Aorta (tissue), 5 donors: ENCODE measurements around the gene ABCC2. TPM values are rescaled to one million over a fixed set of nuclear protein-coding genes. Genes with fewer than 3 reads are reported as not detected.

Experiments
- ATAC-seq: fragments of 200-7000 bp; cut with Tn5 transposase; one replicate; pipeline ENCODE4 v1.9.1; 2022; ENCODE audit warnings: moderate library complexity; ENCODE audit not compliant: low FRiP score
- DNase-seq, 2 donors: peaks; one replicate each; pipeline ENCODE4 v3.0.0-alpha.2; 2020
- H3K27ac ChIP-seq, 2 donors: one replicate each; pipeline ENCODE4 v1.5.1; 2013; ENCODE audit warnings: low read length in 2 of 2, mild to moderate bottlenecking in 2 of 2, moderate library complexity in 2 of 2, control low read depth in 1 of 2, inconsistent platforms in 1 of 2, low read depth in 1 of 2
- H3K27me3 ChIP-seq, 2 donors: one replicate each; pipeline ENCODE4 v1.6.1; 2013; ENCODE audit warnings: control low read depth in 1 of 2, low read length in 1 of 2, mild to moderate bottlenecking in 1 of 2, moderate library complexity in 1 of 2; ENCODE audit not compliant: insufficient read depth in 2 of 2, control insufficient read depth in 1 of 2
- H3K36me3 ChIP-seq, 2 donors: one replicate each; pipeline ENCODE4 v1.6.1; 2013; ENCODE audit warnings: control low read depth in 1 of 2, low read length in 1 of 2, mild to moderate bottlenecking in 1 of 2; ENCODE audit not compliant: insufficient read depth in 2 of 2, control insufficient read depth in 1 of 2
- H3K4me1 ChIP-seq, 2 donors: one replicate each; pipeline ENCODE4 v1.6.1; 2013; ENCODE audit warnings: low read length in 2 of 2, control low read depth in 1 of 2, mild to moderate bottlenecking in 1 of 2, moderate library complexity in 1 of 2; ENCODE audit not compliant: insufficient read depth in 2 of 2, control insufficient read depth in 1 of 2
- H3K4me3 ChIP-seq, 2 donors: one replicate each; pipeline ENCODE4 v1.5.1; 2013; ENCODE audit warnings: low read length in 2 of 2, control low read depth in 1 of 2, mild to moderate bottlenecking in 1 of 2
- H3K9me3 ChIP-seq: one replicate; pipeline ENCODE4 v1.6.1; 2013; ENCODE audit warnings: mild to moderate bottlenecking, low read length; ENCODE audit not compliant: control insufficient read depth
- WGBS, 2 donors: extraction: QIAGEN DNeasy Blood & Tissue Kit; methylation state at CpG; one replicate each; pipeline ENCODE4 v1.1.7; 2013; 5-methylcytosine and 5-hydroxymethylcytosine counted together
- intact Hi-C, 2 donors: fragments of 100-400 bp; cut with DNase I; formaldehyde crosslinking; loops; one replicate each; pipeline versions ENCODE4 v1.14.2 to v1.15.0; 2022
- polyA plus RNA-seq, 2 donors: library from polyadenylated mRNA; stranded (reverse); fragments of 200-250 nt; gene quantifications; one replicate each; pipeline ENCODE4 v1.2.3, GENCODE V29; 2013
- total RNA-seq, 2 donors: library from RNA; stranded (reverse); fragmentation: NEBNext Ultra II Directional; extraction: Animal tissue kit (Norgen Biotek cat#: 25700); gene quantifications; one replicate each; pipeline ENCODE4 v1.2.1, GENCODE V29; 2021
- donor health status: healthy with polysubstance abuse.
- donor health status: Bipolar disorder and iron deficiency.
- donor health status: DM: no; HTN: no; CAD: no.
- donor health status: DM: no; HTN: no; CAD: no.
- donor health status: DM: yes; HTN: yes; CAD: no.

Gene ABCC2
- total and polyA plus RNA-seq, 4 donors = 0.33 to 4.5 (median 2.6) TPM

GRCh38 chr10:99766302-99766681 is 16.1 kb upstream of the ABCC2 start:
- 72 to 73% methylated on average over 8 of the region's 8 CpGs for WGBS, 2 donors
- DNase-seq = no peak
- no peak overlapping the region for H3K27ac ChIP-seq
- H3K36me3 ChIP-seq = no peaks in the 10 kb centered on the region
- no peak overlapping the region for H3K4me3 ChIP-seq
- no peaks in the 10 kb centered on the region for H3K27me3 ChIP-seq
- ATAC-seq = no peak
- intact Hi-C loops = no loop called here
- H3K4me1 ChIP-seq = no peaks in the 10 kb centered on the region
- no peaks in the 10 kb centered on the region for H3K9me3 ChIP-seq

GRCh38 chr10:99767901-99768300 is 14.5 kb upstream of the ABCC2 start:
- no peaks in the 10 kb centered on the region for H3K9me3 ChIP-seq

GRCh38 chr10:99768556-99768955 is 13.9 kb upstream of the ABCC2 start:
- DNase-seq (no peak), ATAC-seq (no peak)
- H3K4me3 ChIP-seq = no peak overlapping the region
- no peak overlapping the region for H3K27ac ChIP-seq
- H3K9me3 ChIP-seq = no peaks in the 10 kb centered on the region
- intact Hi-C loops = no loop called here
- no peaks in the 10 kb centered on the region for H3K36me3 ChIP-seq
- H3K27me3 ChIP-seq = no peaks in the 10 kb centered on the region
- H3K4me1 ChIP-seq = no peaks in the 10 kb centered on the region
- 66 to 70% methylated on average over 2 of the region's 2 CpGs for WGBS, 2 donors

More at GRCh38 chr10:99767901-99768300, 14.5 kb upstream of the ABCC2 start:
- DNase-seq (no peak), ATAC-seq (no peak)
- intact Hi-C loops = no loop called here
- Histone ChIP-seq H3K27ac (no peak overlapping the region), H3K27me3 (no peaks in the 10 kb centered on the region), H3K4me3 (no peak overlapping the region), H3K36me3 (no peaks in the 10 kb centered on the region), H3K4me1 (no peaks in the 10 kb centered on the region)
- 67 to 68% methylated on average over 5 of the region's 5 CpGs for WGBS, 2 donors

- no peak overlapping the region for H3K27ac ChIP-seq
- 84 to 87% methylated on average over 5 of the region's 5 CpGs for WGBS, 2 donors
- no peak for ATAC-seq
- H3K27me3 ChIP-seq = no peaks in the 10 kb centered on the region
- H3K36me3 ChIP-seq = no peaks in the 10 kb centered on the region
- H3K9me3 ChIP-seq = no peaks in the 10 kb centered on the region
- intact Hi-C loops = no loop called here
- DNase-seq = no peak
- H3K4me3 ChIP-seq = no peak overlapping the region
- no peaks in the 10 kb centered on the region for H3K4me1 ChIP-seq
Observed at GRCh38 chr10:99769706-99770105, 12.7 kb upstream of the ABCC2 start.

- Histone ChIP-seq H3K27ac (no peak overlapping the region), H3K36me3 (no peaks in the 10 kb centered on the region), H3K4me1 (no peaks in the 10 kb centered on the region), H3K9me3 (no peaks in the 10 kb centered on the region), H3K27me3 (no peaks in the 10 kb centered on the region), H3K4me3 (no peak overlapping the region)
- 81 to 83% methylated on average over 4 of the region's 4 CpGs for WGBS, 2 donors
- intact Hi-C loops = no loop called here
- DNase-seq (no peak), ATAC-seq (no peak)
Observed at GRCh38 chr10:99770408-99771045, 11.9 kb upstream of the ABCC2 start.

GRCh38 chr10:99775850-99776249 is 6.6 kb upstream of the ABCC2 start:
- no peaks in the 10 kb centered on the region for H3K9me3 ChIP-seq
- no peaks in the 10 kb centered on the region for H3K36me3 ChIP-seq
- no peaks in the 10 kb centered on the region for H3K27me3 ChIP-seq
- ATAC-seq (peak; percentile 79), DNase-seq (no peak)
- H3K4me1 ChIP-seq = no peaks in the 10 kb centered on the region
- intact Hi-C loops = no loop called here
- no peak overlapping the region for H3K27ac ChIP-seq
- H3K4me3 ChIP-seq = no peak overlapping the region

- no peaks in the 10 kb centered on the region for H3K36me3 ChIP-seq
- ATAC-seq = no peak
- no peaks in the 10 kb centered on the region for H3K9me3 ChIP-seq
- H3K4me1 ChIP-seq = no peaks in the 10 kb centered on the region
- H3K27me3 ChIP-seq = no peaks in the 10 kb centered on the region
- intact Hi-C loops = no loop called here
- WGBS, 2 donors = 72 to 81% methylated on average over 1 of the region's 1 CpG
- DNase-seq = no peak
- no peak overlapping the region for H3K4me3 ChIP-seq
- no peak overlapping the region for H3K27ac ChIP-seq
Observed at GRCh38 chr10:99777918-99778714, 4.3 kb upstream of the ABCC2 start.

- no peak overlapping the region for H3K27ac ChIP-seq
- 24 to 42% methylated on average over 4 of the region's 4 CpGs for WGBS, 2 donors
- no peak for DNase-seq
- no peaks in the 10 kb centered on the region for H3K36me3 ChIP-seq
- peak; percentile 54 for ATAC-seq
- H3K27me3 ChIP-seq = no peaks in the 10 kb centered on the region
- intact Hi-C loops = no loop called here
- no peaks in the 10 kb centered on the region for H3K4me1 ChIP-seq
- H3K9me3 ChIP-seq = no peaks in the 10 kb centered on the region
- H3K4me3 ChIP-seq = no peak overlapping the region
Observed at GRCh38 chr10:99779335-99779734, 3.1 kb upstream of the ABCC2 start.
